GM23338 (cell line): Measurements from ENCODE around the gene BCR.

ENCODE experiments used
- CTCF ChIP-seq, 2 experiments: fragments of 200-600 bp in 1 of 2; sonication (generic) in 1 of 2; conservative IDR thresholded peaks; 2 replicates each; pipeline versions ENCODE4 v1.5.1 to v1.6.1; 2016 to 2017; ENCODE audit warnings: antibody characterized with exemption in 2 of 2, low read depth in 2 of 2, mild to moderate bottlenecking in 2 of 2, moderate library complexity in 1 of 2
- EZH2 ChIP-seq: fragments of 200-600 bp; sonication (generic); IDR thresholded peaks from one replicate; pipeline ENCODE4 v1.8.0; 2017; ENCODE audit warnings: antibody characterized with exemption, mild to moderate bottlenecking, low read depth; ENCODE audit not compliant: unreplicated experiment
- JUNB ChIP-seq: IDR thresholded peaks from one replicate; pipeline ENCODE4 v1.6.1; 2016; ENCODE audit warnings: antibody characterized with exemption; ENCODE audit not compliant: unreplicated experiment
- ZNF114 ChIP-seq: fragments of 250-450 bp; sonication (Bioruptor Pico); IDR thresholded peaks from 2 replicates; pipeline ENCODE4 v1.5.0; 2020; ENCODE audit warnings: mild to moderate bottlenecking, moderate library complexity
- ZNF462 ChIP-seq: fragments of 250-450 bp; sonication (Bioruptor Pico); IDR thresholded peaks from 2 replicates; pipeline ENCODE4 v1.5.0; 2020; ENCODE audit warnings: mild to moderate bottlenecking, moderate library complexity

DNA sequence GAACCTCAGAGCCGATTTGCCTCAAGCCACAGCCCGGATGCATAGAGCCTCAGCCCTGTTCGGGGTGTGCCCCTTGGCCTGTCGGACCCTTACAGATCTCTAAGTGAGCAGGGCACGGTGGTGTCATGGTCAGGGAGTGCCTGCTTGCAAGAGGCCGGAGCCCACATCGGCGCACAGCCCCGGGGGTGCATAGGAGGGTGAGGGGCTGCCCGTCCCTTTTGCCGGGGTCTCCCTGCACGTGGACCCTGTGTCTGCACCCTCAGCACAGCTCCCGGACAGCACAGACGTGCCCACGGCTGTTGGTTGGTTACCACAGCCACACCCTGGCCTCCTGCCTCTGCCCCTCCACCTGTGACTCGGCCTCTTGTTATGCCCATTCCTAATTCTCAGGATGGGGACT is 28.5 kb upstream of the BCR start:
- no peak for TF ChIP-seq EZH2
- no peak for TF ChIP-seq CTCF (conservative IDR thresholded peaks at IDR 0.05; ENCODE audit: low read depth in 2 of 2)
- TF ChIP-seq JUNB, result no peak
- no peak for TF ChIP-seq ZNF462 (CRISPR knock-in tag)
- TF ChIP-seq ZNF114 (CRISPR knock-in tag), result no peak
